ENCODE data around the gene MIXL1. TPM values are rescaled to one million over a fixed set of nuclear protein-coding genes. Genes with fewer than 3 reads are reported as not detected.

MIXL1 gene
- total and polyA plus RNA-seq, 2 of the 13 experiments (the other 11 are each of a cell fraction or from before 2014, with no cell fraction given), result 7.6 to 18.5 TPM

- Histone ChIP-seq H3K79me2 (ENCODE audit: insufficient read depth, low read length) (no peaks in the 10 kb centered on the region), H2AFZ (ENCODE audit: low read length) (no peak overlapping the region), H3K27ac (ENCODE audit: extremely low read length, insufficient read depth, low read length) (peak overlapping the region; percentile 87), H3K4me3 (replicated peaks in 1 of 3; ENCODE audit: insufficient read depth in 1 of 3, low read depth in 2 of 3, low read length in 3 of 3) (peak overlapping the region; percentile 87 to 90 (median 90)), H3K4me2 (ENCODE audit: low read depth, low read length) (peak overlapping the region; percentile 88), H3K9ac (ENCODE audit: insufficient read depth, low read depth, low read length) (peak overlapping the region; percentile 74), H3K9me3 (ENCODE audit: low read length) (no peaks in the 10 kb centered on the region), H3K4me1 (ENCODE audit: insufficient read depth, low read length) (peaks cover 71% of the 10 kb centered on the region), H4K20me1 (ENCODE audit: insufficient read depth, low read length) (no peaks in the 10 kb centered on the region), H3K27me3 (ENCODE audit: control insufficient read depth in 1 of 2, insufficient read depth in 2 of 2, low read length in 2 of 2) (no peaks in the 10 kb centered on the region; a peak in 1 of 5 replicates), H3K36me3 (replicated peaks in 1 of 2; ENCODE audit: control insufficient read depth in 1 of 2, insufficient read depth in 2 of 2, low read length in 2 of 2) (peaks cover 0 to 2% of the 10 kb centered on the region in 2 experiments; a peak in 1 of 5 replicates)
- CTCF ChIA-PET (ENCODE audit: low intra/inter-chr PET ratio, low total read pairs), result no interaction called here
- POLR2A ChIA-PET, result interaction anchor here (1.0 to 1.4 kb wide), 2 partner anchors 13 to 85 kb away, joined by 3 to 4 read pairs; partner anchors contain the start of gene LIN9
- no TSS peak for BruUV-seq (replicated peaks)
- in situ Hi-C loops (cut with HindIII; ENCODE audit: extremely low pct_ligation_motif_present, low pct_unique_long_range_greater_than_20kb), result no loop called here
- intact Hi-C loops (cut with micrococcal nuclease; ENCODE audit: unreplicated experiment), result no loop called here
- DNase-seq (ENCODE audit: low spot score) (no peak), FAIRE-seq (no peak), ATAC-seq (peak; percentile 9; the same call in 2 of the 3 replicates)
- WGBS (ENCODE audit: low lambda C conversion rate), result no CpG with 5 or more reads among the region's 55 CpGs
- TF ChIP-seq ZNF598 (CRISPR knock-in tag; IDR thresholded peaks at IDR 0.05; ENCODE audit: borderline replicate concordance) (peak; percentile 56; the same call in 1 of the 2 replicates), ZNF607 (CRISPR knock-in tag; IDR thresholded peaks at IDR 0.05; ENCODE audit: borderline replicate concordance) (no peak), ISL2 (CRISPR knock-in tag; IDR thresholded peaks at IDR 0.05) (0 out of 2 replicates have a peak, but pooled peaks have one; percentile 2), CTCF (CRISPR knock-in tag; IDR thresholded peaks at IDR 0.05) (peak; percentile 63), ZFX (CRISPR knock-in tag; IDR thresholded peaks at IDR 0.05; ENCODE audit: low read depth) (no peak), ETV5 (CRISPR knock-in tag; IDR thresholded peaks at IDR 0.05; ENCODE audit: borderline replicate concordance) (0 out of 2 replicates have a peak, but pooled peaks have one; percentile 15), ZBTB26 (CRISPR knock-in tag; IDR thresholded peaks at IDR 0.05; ENCODE audit: borderline replicate concordance) (0 out of 2 replicates have a peak, but pooled peaks have one; percentile 16), KLF12 (CRISPR knock-in tag; IDR thresholded peaks at IDR 0.05; ENCODE audit: borderline replicate concordance) (peak; percentile 16; the same call in 1 of the 2 replicates), HNF4A (CRISPR knock-in tag; IDR thresholded peaks at IDR 0.05) (no peak), ZNF446 (CRISPR knock-in tag; IDR thresholded peaks at IDR 0.05) (0 out of 2 replicates have a peak, but pooled peaks have one; percentile 22), SRY (CRISPR knock-in tag; IDR thresholded peaks at IDR 0.05) (peak; percentile 2; the same call in 1 of the 2 replicates), HNRNPLL (IDR thresholded peaks at IDR 0.05; ENCODE audit: low read depth, low read length, poor library complexity, severe bottlenecking) (peak; percentile 97), ZNF160 (CRISPR knock-in tag; IDR thresholded peaks at IDR 0.05) (0 out of 2 replicates have a peak, but pooled peaks have one; percentile 45), UBTF (CRISPR knock-in tag; IDR thresholded peaks at IDR 0.05) (peak; percentile 76), KMT2A (CRISPR knock-in tag; IDR thresholded peaks at IDR 0.05) (peak; percentile 20)
- TF ChIP-seq, protein P1, sequence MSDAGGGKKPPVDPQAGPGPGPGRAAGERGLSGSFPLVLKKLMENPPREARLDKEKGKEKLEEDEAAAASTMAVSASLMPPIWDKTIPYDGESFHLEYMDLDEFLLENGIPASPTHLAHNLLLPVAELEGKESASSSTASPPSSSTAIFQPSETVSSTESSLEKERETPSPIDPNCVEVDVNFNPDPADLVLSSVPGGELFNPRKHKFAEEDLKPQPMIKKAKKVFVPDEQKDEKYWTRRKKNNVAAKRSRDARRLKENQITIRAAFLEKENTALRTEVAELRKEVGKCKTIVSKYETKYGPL (CRISPR knock-in tag; IDR thresholded peaks at IDR 0.05), result 0 out of 2 replicates have a peak, but pooled peaks have one; percentile 22
- TF ChIP-seq, protein P2, sequence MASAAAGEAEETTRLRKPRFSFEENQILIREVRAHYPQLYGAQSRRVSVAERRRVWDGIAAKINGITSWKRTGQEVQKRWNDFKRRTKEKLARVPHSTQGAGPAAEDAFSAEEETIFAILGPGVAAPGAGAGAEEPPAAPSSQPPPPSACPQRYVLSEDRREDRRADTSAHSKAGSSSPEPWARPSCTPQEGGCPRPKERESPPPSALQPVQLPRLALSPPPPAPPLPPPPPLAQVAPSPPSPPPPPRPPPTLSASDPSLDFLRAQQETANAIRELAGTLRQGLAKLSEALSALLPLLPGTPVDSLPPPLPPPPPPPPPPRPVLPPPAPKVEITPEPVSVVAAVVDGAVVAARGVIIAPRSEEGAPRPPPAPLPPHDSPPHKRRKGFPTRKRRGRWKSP (CRISPR knock-in tag; IDR thresholded peaks at IDR 0.05), result peak; percentile 72; the same call in 1 of the 2 replicates
These were observed 351 bp downstream of the MIXL1 start for GRCh38 chr1:226223786-226224244.
